Measurements from ENCODE around the gene NTN3.

DNA sequence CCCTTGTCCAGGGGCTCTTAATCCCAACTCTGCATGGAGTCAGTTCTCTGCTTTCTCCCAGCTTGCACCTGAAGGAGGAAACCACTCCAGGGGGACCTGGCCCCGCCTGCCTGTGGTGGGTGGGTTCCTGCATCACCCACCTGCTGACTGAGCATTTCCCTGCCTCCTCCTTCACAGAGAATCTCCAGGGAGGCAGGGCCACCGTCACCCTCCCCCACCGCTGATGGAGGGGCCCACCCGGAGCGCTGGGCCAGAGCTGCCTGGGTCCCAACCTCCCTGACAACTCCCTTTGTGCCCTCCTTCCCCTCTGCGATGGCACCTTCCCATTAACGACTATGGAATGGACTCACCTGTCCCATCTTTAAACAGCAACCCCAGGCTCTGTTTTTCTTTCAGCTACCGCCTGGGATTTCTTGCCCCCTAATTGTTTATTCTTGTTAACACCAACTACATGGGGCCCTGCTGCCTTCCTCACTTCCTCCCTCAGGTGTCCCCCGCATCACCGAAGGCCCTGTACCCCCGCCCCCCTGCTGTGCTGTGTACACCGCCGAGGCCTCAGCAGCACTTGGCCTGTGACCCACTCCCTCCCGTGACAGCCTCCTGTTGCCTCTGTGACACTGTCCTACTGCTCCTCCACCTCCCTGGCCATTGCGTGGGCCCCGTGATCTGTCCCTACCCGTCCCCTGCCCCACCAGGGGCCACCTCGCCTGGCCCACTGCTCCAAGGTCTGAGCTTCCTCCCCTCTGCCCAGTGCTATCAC, 12.0 kb upstream of the NTN3 start:
- TF ChIP-seq POLR2A (IDR thresholded peaks at IDR 0.05) = no peak
- TF ChIP-seq, protein P1, sequence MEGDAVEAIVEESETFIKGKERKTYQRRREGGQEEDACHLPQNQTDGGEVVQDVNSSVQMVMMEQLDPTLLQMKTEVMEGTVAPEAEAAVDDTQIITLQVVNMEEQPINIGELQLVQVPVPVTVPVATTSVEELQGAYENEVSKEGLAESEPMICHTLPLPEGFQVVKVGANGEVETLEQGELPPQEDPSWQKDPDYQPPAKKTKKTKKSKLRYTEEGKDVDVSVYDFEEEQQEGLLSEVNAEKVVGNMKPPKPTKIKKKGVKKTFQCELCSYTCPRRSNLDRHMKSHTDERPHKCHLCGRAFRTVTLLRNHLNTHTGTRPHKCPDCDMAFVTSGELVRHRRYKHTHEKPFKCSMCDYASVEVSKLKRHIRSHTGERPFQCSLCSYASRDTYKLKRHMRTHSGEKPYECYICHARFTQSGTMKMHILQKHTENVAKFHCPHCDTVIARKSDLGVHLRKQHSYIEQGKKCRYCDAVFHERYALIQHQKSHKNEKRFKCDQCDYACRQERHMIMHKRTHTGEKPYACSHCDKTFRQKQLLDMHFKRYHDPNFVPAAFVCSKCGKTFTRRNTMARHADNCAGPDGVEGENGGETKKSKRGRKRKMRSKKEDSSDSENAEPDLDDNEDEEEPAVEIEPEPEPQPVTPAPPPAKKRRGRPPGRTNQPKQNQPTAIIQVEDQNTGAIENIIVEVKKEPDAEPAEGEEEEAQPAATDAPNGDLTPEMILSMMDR (IDR thresholded peaks at IDR 0.05) = no peak
- TF ChIP-seq POLR2AphosphoS5 (IDR thresholded peaks at IDR 0.05) = no peak
- no peak for TF ChIP-seq EP300 (IDR thresholded peaks at IDR 0.05)
